ENCODE results near the gene ZSWIM8.
A peak's percentile ranks its signal among the peaks of the same experiment; 100 is the strongest.

Gene ZSWIM8

GRCh38 chr10:73763343-73763742 lies 22.1 kb upstream of the ZSWIM8 start:
- no peak for DNase-seq
- Mint-ChIP-seq H3K27me3 (no peaks in the 10 kb centered on the region), H3K4me3 (no peak overlapping the region), H3K9me3 (no peaks in the 10 kb centered on the region), H3K27ac (peak overlapping the region in 1 of 2 donors; percentile 71), H3K4me1 (peaks cover 56% of the 10 kb centered on the region)
- ATAC-seq = no peak

GRCh38 chr10:73765066-73765465 lies 20.3 kb upstream of the ZSWIM8 start:
- Mint-ChIP-seq H3K9me3 (no peaks in the 10 kb centered on the region), H3K4me3 (no peak overlapping the region)
- no peak for DNase-seq

GRCh38 chr10:73768881-73769280 lies 16.5 kb upstream of the ZSWIM8 start:
- Mint-ChIP-seq H3K4me1 (peaks cover 50% of the 10 kb centered on the region), H3K4me3 (no peak overlapping the region), H3K27ac (no peak overlapping the region), H3K9me3 (no peaks in the 10 kb centered on the region), H3K27me3 (no peaks in the 10 kb centered on the region)
- ATAC-seq (no peak), DNase-seq (peak; percentile 35 to 43)

More at GRCh38 chr10:73765066-73765465, 20.3 kb upstream of the ZSWIM8 start:
- Mint-ChIP-seq H3K27ac (peak overlapping the region in 1 of 2 donors; percentile 69), H3K27me3 (no peaks in the 10 kb centered on the region), H3K4me1 (peaks cover 50% of the 10 kb centered on the region)
- no peak for ATAC-seq

- ATAC-seq = no peak
These were observed 16.0 kb upstream of the ZSWIM8 start for GRCh38 chr10:73769396-73769795.

GRCh38 chr10:73771722-73772280 lies 13.6 kb upstream of the ZSWIM8 start:
- peak overlapping the region; percentile 77 to 95 for H3K27ac Mint-ChIP-seq
- H3K9me3 Mint-ChIP-seq = no peaks in the 10 kb centered on the region
- H3K4me1 Mint-ChIP-seq = peaks cover 67% of the 10 kb centered on the region
- peak in 1 of 2 donors; percentile 32 for DNase-seq
- ATAC-seq = peak; percentile 70
- no peaks in the 10 kb centered on the region for H3K27me3 Mint-ChIP-seq
- peak overlapping the region; percentile 91 to 95 for H3K4me3 Mint-ChIP-seq

More at GRCh38 chr10:73769396-73769795, 16.0 kb upstream of the ZSWIM8 start:
- H3K9me3 Mint-ChIP-seq = no peaks in the 10 kb centered on the region
- H3K4me1 Mint-ChIP-seq = peaks cover 55% of the 10 kb centered on the region
- no peak overlapping the region for H3K4me3 Mint-ChIP-seq
- no peaks in the 10 kb centered on the region for H3K27me3 Mint-ChIP-seq
- no peak for DNase-seq
- H3K27ac Mint-ChIP-seq = no peak overlapping the region

GRCh38 chr10:73772281-73773151 lies 12.9 kb upstream of the ZSWIM8 start:
- peak; percentile 88 for ATAC-seq
- Mint-ChIP-seq H3K27ac (peak overlapping the region; percentile 89 to 95), H3K9me3 (no peaks in the 10 kb centered on the region), H3K4me3 (peak overlapping the region; percentile 91 to 95), H3K27me3 (no peaks in the 10 kb centered on the region), H3K4me1 (peaks cover 72% of the 10 kb centered on the region)
- DNase-seq = peak; percentile 82 to 90

- Mint-ChIP-seq H3K27ac (peak overlapping the region; percentile 89 to 95), H3K4me3 (peak overlapping the region; percentile 91 to 95), H3K27me3 (no peaks in the 10 kb centered on the region), H3K4me1 (peaks cover 67% of the 10 kb centered on the region), H3K9me3 (no peaks in the 10 kb centered on the region)
- ATAC-seq = peak; percentile 6
- DNase-seq = no peak
These were observed 12.1 kb upstream of the ZSWIM8 start for GRCh38 chr10:73773152-73773879.

GRCh38 chr10:73774637-73775036 lies 10.8 kb upstream of the ZSWIM8 start:
- no peak for DNase-seq
- H3K9me3 Mint-ChIP-seq = no peaks in the 10 kb centered on the region
- no peak for ATAC-seq
- peak overlapping the region; percentile 91 to 95 for H3K4me3 Mint-ChIP-seq
- H3K27me3 Mint-ChIP-seq = no peaks in the 10 kb centered on the region
- H3K4me1 Mint-ChIP-seq = peaks cover 64% of the 10 kb centered on the region
- no peak overlapping the region for H3K27ac Mint-ChIP-seq

- DNase-seq (no peak), ATAC-seq (no peak)
- H3K4me1 Mint-ChIP-seq = peaks cover 68% of the 10 kb centered on the region
- no peaks in the 10 kb centered on the region for H3K27me3 Mint-ChIP-seq
- H3K27ac Mint-ChIP-seq = no peak overlapping the region
- H3K4me3 Mint-ChIP-seq = no peak overlapping the region
- H3K9me3 Mint-ChIP-seq = no peaks in the 10 kb centered on the region
These were observed 6.4 kb upstream of the ZSWIM8 start for GRCh38 chr10:73779018-73779417.

- H3K27me3 Mint-ChIP-seq = no peaks in the 10 kb centered on the region
- no peaks in the 10 kb centered on the region for H3K9me3 Mint-ChIP-seq
- H3K27ac Mint-ChIP-seq = peak overlapping the region; percentile 22 to 38
- H3K4me3 Mint-ChIP-seq = peak overlapping the region; percentile 61 to 62
- H3K4me1 Mint-ChIP-seq = peaks cover 61% of the 10 kb centered on the region
- DNase-seq (no peak), ATAC-seq (no peak)
These were observed 5.7 kb upstream of the ZSWIM8 start for GRCh38 chr10:73779539-73780197.

- no peaks in the 10 kb centered on the region for H3K27me3 Mint-ChIP-seq
- H3K27ac Mint-ChIP-seq = no peak overlapping the region
- peaks cover 55% of the 10 kb centered on the region for H3K4me1 Mint-ChIP-seq
- ATAC-seq (no peak), DNase-seq (no peak)
- H3K9me3 Mint-ChIP-seq = no peaks in the 10 kb centered on the region
- peak overlapping the region; percentile 87 to 93 for H3K4me3 Mint-ChIP-seq
These were observed 5.1 kb upstream of the ZSWIM8 start for GRCh38 chr10:73780301-73780700.

GRCh38 chr10:73780966-73781365 lies 4.4 kb upstream of the ZSWIM8 start:
- Mint-ChIP-seq H3K27me3 (no peaks in the 10 kb centered on the region), H3K9me3 (no peaks in the 10 kb centered on the region), H3K4me1 (peaks cover 50% of the 10 kb centered on the region), H3K4me3 (peak overlapping the region; percentile 87 to 93), H3K27ac (peak overlapping the region; percentile 98)
- ATAC-seq (no peak), DNase-seq (no peak)

GRCh38 chr10:73781548-73781878 lies 3.9 kb upstream of the ZSWIM8 start:
- DNase-seq (no peak), ATAC-seq (peak; percentile 8)
- Mint-ChIP-seq H3K27ac (peak overlapping the region; percentile 98), H3K4me3 (peak overlapping the region; percentile 87 to 93), H3K4me1 (peaks cover 54% of the 10 kb centered on the region), H3K27me3 (no peaks in the 10 kb centered on the region), H3K9me3 (no peaks in the 10 kb centered on the region)

- Mint-ChIP-seq H3K27ac (peak within 1 kb of the TSS; percentile 98), H3K27me3 (no peaks in the 10 kb centered on the region), H3K4me1 (peaks cover 55% of the 10 kb centered on the region), H3K4me3 (peak within 1 kb of the TSS; percentile 87 to 93), H3K9me3 (no peaks in the 10 kb centered on the region)
- ATAC-seq (peak; percentile 83), DNase-seq (peak; percentile 88 to 92)
These were observed 3.3 kb upstream of the ZSWIM8 start, which contains the start of gene CHCHD1 for GRCh38 chr10:73781879-73782748. TSS of gene CHCHD1 (plus strand) at chr10:73782048. CDS start at chr10:73782076, 28 bp downstream.
